ENCODE results near the gene PFKP.

DNA sequence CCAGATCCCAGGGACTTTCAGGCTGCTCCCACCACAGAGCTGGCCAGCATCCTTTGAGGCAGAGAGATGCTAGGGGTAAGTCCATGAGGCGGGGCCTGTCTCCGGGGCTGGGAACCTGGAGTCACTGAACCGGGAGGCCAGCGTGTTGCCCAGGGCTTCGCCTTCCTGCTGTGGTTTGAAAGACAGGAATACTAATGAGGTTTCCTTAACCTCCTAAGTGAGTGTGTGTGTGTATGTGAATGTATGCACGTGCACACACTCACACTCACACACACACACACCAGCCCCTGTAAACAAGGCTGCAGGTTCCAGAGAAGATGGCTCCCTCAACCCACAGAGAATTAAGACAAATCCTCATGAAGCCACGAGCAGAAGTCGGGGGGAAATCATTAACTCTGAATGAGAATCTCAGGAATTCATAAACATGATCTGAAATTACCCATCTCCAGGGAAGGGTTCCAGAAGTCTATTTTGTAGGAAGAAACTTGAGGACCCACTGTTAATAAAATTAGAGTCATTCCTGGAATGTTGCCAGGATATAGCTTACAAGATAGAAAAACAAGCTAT, 20.3 kb upstream of the PFKP start:
- TF ChIP-seq, protein P1, sequence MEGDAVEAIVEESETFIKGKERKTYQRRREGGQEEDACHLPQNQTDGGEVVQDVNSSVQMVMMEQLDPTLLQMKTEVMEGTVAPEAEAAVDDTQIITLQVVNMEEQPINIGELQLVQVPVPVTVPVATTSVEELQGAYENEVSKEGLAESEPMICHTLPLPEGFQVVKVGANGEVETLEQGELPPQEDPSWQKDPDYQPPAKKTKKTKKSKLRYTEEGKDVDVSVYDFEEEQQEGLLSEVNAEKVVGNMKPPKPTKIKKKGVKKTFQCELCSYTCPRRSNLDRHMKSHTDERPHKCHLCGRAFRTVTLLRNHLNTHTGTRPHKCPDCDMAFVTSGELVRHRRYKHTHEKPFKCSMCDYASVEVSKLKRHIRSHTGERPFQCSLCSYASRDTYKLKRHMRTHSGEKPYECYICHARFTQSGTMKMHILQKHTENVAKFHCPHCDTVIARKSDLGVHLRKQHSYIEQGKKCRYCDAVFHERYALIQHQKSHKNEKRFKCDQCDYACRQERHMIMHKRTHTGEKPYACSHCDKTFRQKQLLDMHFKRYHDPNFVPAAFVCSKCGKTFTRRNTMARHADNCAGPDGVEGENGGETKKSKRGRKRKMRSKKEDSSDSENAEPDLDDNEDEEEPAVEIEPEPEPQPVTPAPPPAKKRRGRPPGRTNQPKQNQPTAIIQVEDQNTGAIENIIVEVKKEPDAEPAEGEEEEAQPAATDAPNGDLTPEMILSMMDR (IDR thresholded peaks at IDR 0.05), result no peak
- TF ChIP-seq POLR2A (IDR thresholded peaks at IDR 0.05) (no peak), POLR2AphosphoS5 (IDR thresholded peaks at IDR 0.05; ENCODE audit: insufficient read depth in 1 of 2, low read depth in 1 of 2) (no peak)
